ENCODE measurements around the gene NUDT16.

NUDT16 gene

GRCh38 chr3:131432441-131432840 is 50.9 kb downstream of the NUDT16 start:
- no peak overlapping the region for H3K4me3 ChIP-seq (ENCODE audit: low read length)
- no peaks in the 10 kb centered on the region for H3K27me3 ChIP-seq (ENCODE audit: insufficient read depth, low read length)
- no peaks in the 10 kb centered on the region for H3K9me3 ChIP-seq (ENCODE audit: low read length)
- H3K36me3 ChIP-seq (ENCODE audit: insufficient read depth, low read length), result no peaks in the 10 kb centered on the region
- no peak overlapping the region for H2AFZ ChIP-seq (ENCODE audit: low read depth, low read length)
- no peaks in the 10 kb centered on the region for H3K4me1 ChIP-seq (ENCODE audit: insufficient read depth, low read length)

- H3K36me3 ChIP-seq (ENCODE audit: insufficient read depth, low read length), result no peaks in the 10 kb centered on the region
- H3K9me3 ChIP-seq (ENCODE audit: low read length), result no peaks in the 10 kb centered on the region
- no peak overlapping the region for H3K4me3 ChIP-seq (ENCODE audit: low read length)
- no peak overlapping the region for H2AFZ ChIP-seq (ENCODE audit: low read depth, low read length)
- no peaks in the 10 kb centered on the region for H3K27me3 ChIP-seq (ENCODE audit: insufficient read depth, low read length)
- H3K4me1 ChIP-seq (ENCODE audit: insufficient read depth, low read length), result no peaks in the 10 kb centered on the region
These were observed 53.4 kb downstream of the NUDT16 start for GRCh38 chr3:131435000-131435399.

All from neuron (in vitro differentiated cells).